ENCODE measurements around the gene MED12L. TPM values are rescaled to one million over a fixed set of nuclear protein-coding genes. Genes with fewer than 3 reads are reported as not detected.

MED12L gene
- total RNA-seq, 1 experiment from 2014 or later = 6.4 TPM

GRCh38 chr3:151379083-151379734, 293.7 kb downstream of the MED12L start:
- Histone ChIP-seq H3K79me2 (ENCODE audit: insufficient read depth, low read length) (no peaks in the 10 kb centered on the region), H3K4me3 (replicated peaks in 1 of 2; ENCODE audit: low read depth in 1 of 2, low read length in 2 of 2) (no peak overlapping the region), H3K9me3 (ENCODE audit: control insufficient read depth in 1 of 2, insufficient read depth in 1 of 2, low read depth in 1 of 2, low read length in 2 of 2) (no peaks in the 10 kb centered on the region), H3K9ac (ENCODE audit: low read length) (no peak overlapping the region), H3K4me2 (ENCODE audit: low read length) (no peak overlapping the region), H3K27ac (ENCODE audit: low read depth, low read length) (no peak overlapping the region), H4K20me1 (ENCODE audit: insufficient read depth) (no peaks in the 10 kb centered on the region), H3K9me2 (ENCODE audit: insufficient read depth) (no peaks in the 10 kb centered on the region), H3K4me1 (ENCODE audit: control insufficient read depth in 1 of 2, insufficient read depth in 2 of 2, low read length in 2 of 2) (no peaks in the 10 kb centered on the region), H3K27me3 (ENCODE audit: insufficient read depth, low read length) (no peaks in the 10 kb centered on the region), H3K36me3 (ENCODE audit: control insufficient read depth in 1 of 2, insufficient read depth in 2 of 2, low read length in 2 of 2) (no peaks in the 10 kb centered on the region), H2AFZ (ENCODE audit: low read depth, low read length, poor library complexity, severe bottlenecking) (no peak overlapping the region)
- no TSS peak for BruUV-seq (replicated peaks)
- DNase-seq (ENCODE audit: low read depth, low spot score) = peak; percentile 10
- ChIA-PET CTCF (interaction anchor here (1.0 to 1.5 kb wide), 8 partner anchors 9 to 460 kb away, joined by 3 to 7 read pairs (median 3); no protein-coding TSS in a partner anchor), RAD21 (ENCODE audit: low non-redundant PET in 1 of 2, low total read pairs in 2 of 2, uncharacterized antibody in 2 of 2, unreplicated experiment in 2 of 2) (no interaction called here), POLR2A (no interaction called here)
- intact Hi-C loops (cut with micrococcal nuclease) = loop anchor here (5.0 kb wide), 1 partner anchor 458 kb away; no protein-coding TSS in a partner anchor
- TF ChIP-seq ELF1 (IDR thresholded peaks at IDR 0.05; ENCODE audit: borderline replicate concordance, low read depth) = no peak
- TF ChIP-seq POLR2A (IDR thresholded peaks at IDR 0.05; ENCODE audit: borderline replicate concordance, extremely low read depth, insufficient read depth, insufficient read length) = no peak
- TF ChIP-seq, protein P1, sequence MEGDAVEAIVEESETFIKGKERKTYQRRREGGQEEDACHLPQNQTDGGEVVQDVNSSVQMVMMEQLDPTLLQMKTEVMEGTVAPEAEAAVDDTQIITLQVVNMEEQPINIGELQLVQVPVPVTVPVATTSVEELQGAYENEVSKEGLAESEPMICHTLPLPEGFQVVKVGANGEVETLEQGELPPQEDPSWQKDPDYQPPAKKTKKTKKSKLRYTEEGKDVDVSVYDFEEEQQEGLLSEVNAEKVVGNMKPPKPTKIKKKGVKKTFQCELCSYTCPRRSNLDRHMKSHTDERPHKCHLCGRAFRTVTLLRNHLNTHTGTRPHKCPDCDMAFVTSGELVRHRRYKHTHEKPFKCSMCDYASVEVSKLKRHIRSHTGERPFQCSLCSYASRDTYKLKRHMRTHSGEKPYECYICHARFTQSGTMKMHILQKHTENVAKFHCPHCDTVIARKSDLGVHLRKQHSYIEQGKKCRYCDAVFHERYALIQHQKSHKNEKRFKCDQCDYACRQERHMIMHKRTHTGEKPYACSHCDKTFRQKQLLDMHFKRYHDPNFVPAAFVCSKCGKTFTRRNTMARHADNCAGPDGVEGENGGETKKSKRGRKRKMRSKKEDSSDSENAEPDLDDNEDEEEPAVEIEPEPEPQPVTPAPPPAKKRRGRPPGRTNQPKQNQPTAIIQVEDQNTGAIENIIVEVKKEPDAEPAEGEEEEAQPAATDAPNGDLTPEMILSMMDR (IDR thresholded peaks at IDR 0.05 in 2 of 3, conservative IDR thresholded peaks at IDR 0.05 in 1 of 3; ENCODE audit: borderline replicate concordance in 1 of 3, insufficient read depth in 1 of 3, low read depth in 2 of 3, low read length in 2 of 3) = peak; percentile 22 to 83 (median 78); a peak in 4 of 6 replicates
- peak; percentile 33; the same call in 1 of the 2 replicates for TF ChIP-seq RAD21 (IDR thresholded peaks at IDR 0.05; ENCODE audit: low read depth)
- TF ChIP-seq, protein P2, sequence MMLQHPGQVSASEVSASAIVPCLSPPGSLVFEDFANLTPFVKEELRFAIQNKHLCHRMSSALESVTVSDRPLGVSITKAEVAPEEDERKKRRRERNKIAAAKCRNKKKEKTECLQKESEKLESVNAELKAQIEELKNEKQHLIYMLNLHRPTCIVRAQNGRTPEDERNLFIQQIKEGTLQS (IDR thresholded peaks at IDR 0.05) = no peak
- ATAC-seq = peak; percentile 98

- no peaks in the 10 kb centered on the region for H4K20me1 ChIP-seq (ENCODE audit: insufficient read depth)
- POLR2A ChIA-PET = no interaction called here
- BruUV-seq (replicated peaks) = no TSS peak
- H3K9me2 ChIP-seq (ENCODE audit: insufficient read depth) = no peaks in the 10 kb centered on the region
- RAD21 ChIA-PET (ENCODE audit: low non-redundant PET in 1 of 2, low total read pairs in 2 of 2, uncharacterized antibody in 2 of 2, unreplicated experiment in 2 of 2) = no interaction called here
- no peak overlapping the region for H3K9ac ChIP-seq (ENCODE audit: low read length)
- CTCF ChIA-PET = no interaction called here
- no peaks in the 10 kb centered on the region for H3K9me3 ChIP-seq (ENCODE audit: control insufficient read depth in 1 of 2, insufficient read depth in 1 of 2, low read depth in 1 of 2, low read length in 2 of 2)
- TF ChIP-seq JUND (IDR thresholded peaks at IDR 0.05) = no peak
- no peak for ATAC-seq
- no peak overlapping the region for H3K4me2 ChIP-seq (ENCODE audit: low read length)
- no peak overlapping the region for H3K27ac ChIP-seq (ENCODE audit: low read depth, low read length)
- H3K27me3 ChIP-seq (ENCODE audit: insufficient read depth, low read length) = no peaks in the 10 kb centered on the region
- no peaks in the 10 kb centered on the region for H3K4me1 ChIP-seq (ENCODE audit: control insufficient read depth in 1 of 2, insufficient read depth in 2 of 2, low read length in 2 of 2)
- H3K79me2 ChIP-seq (ENCODE audit: insufficient read depth, low read length) = no peaks in the 10 kb centered on the region
- intact Hi-C loops (cut with micrococcal nuclease) = no loop called here
- DNase-seq (ENCODE audit: low read depth, low spot score) = no peak
- H3K4me3 ChIP-seq (replicated peaks in 1 of 2; ENCODE audit: low read depth in 1 of 2, low read length in 2 of 2) = no peak overlapping the region
- H2AFZ ChIP-seq (ENCODE audit: low read depth, low read length, poor library complexity, severe bottlenecking) = no peak overlapping the region
- H3K36me3 ChIP-seq (ENCODE audit: control insufficient read depth in 1 of 2, insufficient read depth in 2 of 2, low read length in 2 of 2) = no peaks in the 10 kb centered on the region
These were observed 297.2 kb downstream of the MED12L start for GRCh38 chr3:151382671-151383070.
